ENCODE measurements around the gene DNAJA4. TPM values are rescaled to one million over a fixed set of nuclear protein-coding genes. Genes with fewer than 3 reads are reported as not detected.

Gene DNAJA4
- total RNA-seq, 2 experiments from 2014 or later = 38.1 to 38.8 TPM

- Mint-ChIP-seq H3K27me3 (no peaks in the 10 kb centered on the region), H3K27ac (no peak overlapping the region), H3K4me3 (no peak overlapping the region), H3K9me3 (no peaks in the 10 kb centered on the region), H3K4me1 (ENCODE audit: low read depth) (peaks cover 7% of the 10 kb centered on the region), H3K36me3 (ENCODE audit: low read depth) (no peaks in the 10 kb centered on the region)
- intact Hi-C loops (cut with micrococcal nuclease) = no loop called here
- POLR2A ChIA-PET = no interaction called here
- DNase-seq (no peak), ATAC-seq (no peak)
- CTCF ChIA-PET = interaction anchor here (2.9 to 3.3 kb wide), 2 partner anchors 18 to 28 kb away, joined by 14 to 22 read pairs; no protein-coding TSS in a partner anchor
- no peak for TF ChIP-seq CTCF (IDR thresholded peaks at IDR 0.05)
Measured at GRCh38 chr15:78223396-78224022, 40.9 kb upstream of the DNAJA4 start.

- ATAC-seq (no peak), DNase-seq (no peak)
- intact Hi-C loops (cut with micrococcal nuclease) = no loop called here
- Mint-ChIP-seq H3K9me3 (no peaks in the 10 kb centered on the region), H3K4me3 (no peak overlapping the region), H3K27ac (no peak overlapping the region), H3K36me3 (ENCODE audit: low read depth) (no peaks in the 10 kb centered on the region), H3K4me1 (ENCODE audit: low read depth) (peaks cover 7% of the 10 kb centered on the region), H3K27me3 (no peaks in the 10 kb centered on the region)
- no peak for TF ChIP-seq CTCF (IDR thresholded peaks at IDR 0.05)
- ChIA-PET CTCF (interaction anchor here (2.9 to 3.3 kb wide), 2 partner anchors 17 to 28 kb away, joined by 14 to 22 read pairs; no protein-coding TSS in a partner anchor), POLR2A (no interaction called here)
Measured at GRCh38 chr15:78224023-78224411, 40.3 kb upstream of the DNAJA4 start.

GRCh38 chr15:78225783-78226541 lies 38.4 kb upstream of the DNAJA4 start:
- Mint-ChIP-seq H3K4me3 (no peak overlapping the region), H3K27ac (no peak overlapping the region), H3K9me3 (no peaks in the 10 kb centered on the region), H3K4me1 (ENCODE audit: low read depth) (peaks cover 7% of the 10 kb centered on the region), H3K36me3 (ENCODE audit: low read depth) (no peaks in the 10 kb centered on the region), H3K27me3 (no peaks in the 10 kb centered on the region)
- no peak for DNase-seq
- ChIA-PET POLR2A (interaction anchor here (1.3 kb wide), 1 partner anchor 39 kb away, joined by 3 read pairs; the partner anchor contains the start of gene DNAJA4), CTCF (interaction anchor here (0.8 to 3.3 kb wide), 4 partner anchors 15 to 108 kb away, joined by 4 to 22 read pairs (median 17); no protein-coding TSS in a partner anchor)
- no peak for TF ChIP-seq CTCF (IDR thresholded peaks at IDR 0.05)
- intact Hi-C loops (cut with micrococcal nuclease) = no loop called here
- peak; percentile 78 for ATAC-seq

GRCh38 chr15:78228356-78228996 lies 35.9 kb upstream of the DNAJA4 start:
- H3K27me3 Mint-ChIP-seq = peaks cover under 1% of the 10 kb centered on the region
- H3K4me1 Mint-ChIP-seq (ENCODE audit: low read depth) = peaks cover 7% of the 10 kb centered on the region
- H3K4me3 Mint-ChIP-seq = no peak overlapping the region

More at GRCh38 chr15:78228356-78228996, 35.9 kb upstream of the DNAJA4 start:
- no peak for TF ChIP-seq CTCF (IDR thresholded peaks at IDR 0.05)
- DNase-seq = no peak
- no peaks in the 10 kb centered on the region for H3K9me3 Mint-ChIP-seq
- POLR2A ChIA-PET = interaction anchor here (1.4 kb wide), 1 partner anchor 50 kb away, joined by 3 read pairs; no protein-coding TSS in a partner anchor
- intact Hi-C loops (cut with micrococcal nuclease) = no loop called here
- H3K27ac Mint-ChIP-seq = no peak overlapping the region
- no peak for ATAC-seq
- H3K36me3 Mint-ChIP-seq (ENCODE audit: low read depth) = no peaks in the 10 kb centered on the region
- CTCF ChIA-PET = interaction anchor here (1.1 to 2.5 kb wide), 3 partner anchors 13 to 120 kb away, joined by 3 to 20 read pairs (median 7); no protein-coding TSS in a partner anchor
